HG03460 (cell line): ENCODE measurements around the gene NRL.
"Not testable (repeated sequence)": the region's sequence is repeated elsewhere in the genome, so short reads cannot be mapped to it uniquely, and the experiment has no call there.

Experiments
- ATAC-seq: cut with Tn5 transposase; IDR thresholded peaks from one replicate; pipeline ENCODE4 v1.9.1; 2021; ENCODE audit not compliant: unreplicated experiment

Gene NRL

DNA sequence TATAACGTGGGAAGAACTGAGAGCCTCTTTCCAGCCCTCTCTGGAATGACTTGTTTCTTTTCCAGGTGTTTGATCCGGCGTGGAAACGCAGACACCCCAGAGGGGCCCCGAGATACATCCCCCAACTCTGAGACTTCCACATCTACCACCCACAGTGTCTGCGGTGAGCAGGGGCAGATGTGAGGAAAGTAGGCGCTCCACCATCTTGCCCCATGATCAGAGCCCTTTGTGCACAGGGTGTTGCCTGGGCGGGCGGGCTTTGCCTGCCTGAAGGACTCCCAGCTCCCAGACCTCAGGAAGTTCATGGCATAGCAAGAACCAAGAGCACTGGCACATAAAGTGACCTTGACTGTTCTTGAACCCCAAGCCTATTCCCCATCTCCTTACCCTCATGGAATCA, 60.1 kb downstream of the NRL start:
- ATAC-seq: no peak

DNA sequence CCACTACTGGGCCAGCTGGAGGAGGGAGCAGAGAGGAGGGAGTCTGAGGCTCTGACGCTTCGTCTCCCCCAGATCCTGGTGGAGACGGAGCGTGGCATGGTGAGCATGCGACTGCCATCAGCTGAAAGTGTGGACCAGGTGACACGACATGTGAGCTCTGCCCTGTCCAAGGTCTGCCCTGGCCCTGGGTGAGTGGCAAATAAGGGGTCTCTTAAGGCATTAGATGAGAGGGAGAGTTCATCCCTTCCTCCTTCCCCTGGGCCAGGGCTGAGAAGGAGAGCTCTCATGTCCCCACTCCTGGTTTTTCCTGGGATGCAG, 60.5 kb downstream of the NRL start:
- ATAC-seq: no peak

DNA sequence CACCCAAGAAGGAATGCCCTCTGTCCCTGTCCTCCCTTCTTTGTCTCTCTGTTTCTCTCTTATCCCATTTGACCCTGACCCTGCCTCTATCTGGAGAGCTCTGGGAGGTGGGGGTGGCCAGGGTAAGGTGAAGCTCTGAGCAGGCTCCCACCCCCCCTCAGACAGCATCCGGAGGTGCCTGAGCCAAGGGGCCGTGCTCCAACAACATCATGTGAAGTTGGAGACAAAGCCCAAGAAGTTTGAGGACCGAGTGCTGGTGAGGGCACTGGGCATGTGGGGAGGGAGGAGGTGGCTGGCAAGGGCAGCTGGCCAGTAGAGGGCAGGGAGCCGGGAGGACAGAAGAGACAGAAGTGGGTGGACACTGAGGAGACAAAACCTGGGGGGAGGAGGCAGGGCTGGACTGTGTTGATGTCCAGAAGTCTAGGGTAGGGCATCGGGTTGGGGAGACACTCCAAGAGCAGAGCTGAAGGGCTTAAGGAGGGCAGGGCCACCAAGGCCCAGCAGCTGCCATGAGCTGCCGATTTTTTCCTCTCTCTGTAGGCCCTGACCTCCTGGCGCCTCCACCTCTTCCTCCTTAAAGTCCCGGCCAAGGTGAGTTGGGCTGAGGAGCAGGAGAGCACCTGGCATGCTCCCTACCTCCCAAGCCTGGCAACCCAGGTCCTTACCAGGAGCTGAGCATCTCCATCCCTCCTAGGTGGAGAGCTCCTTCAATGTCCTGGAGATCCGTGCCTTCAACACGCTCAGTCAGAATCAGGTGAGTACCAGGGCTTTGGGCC, 61.0 kb downstream of the NRL start:
- ATAC-seq: no peak

DNA sequence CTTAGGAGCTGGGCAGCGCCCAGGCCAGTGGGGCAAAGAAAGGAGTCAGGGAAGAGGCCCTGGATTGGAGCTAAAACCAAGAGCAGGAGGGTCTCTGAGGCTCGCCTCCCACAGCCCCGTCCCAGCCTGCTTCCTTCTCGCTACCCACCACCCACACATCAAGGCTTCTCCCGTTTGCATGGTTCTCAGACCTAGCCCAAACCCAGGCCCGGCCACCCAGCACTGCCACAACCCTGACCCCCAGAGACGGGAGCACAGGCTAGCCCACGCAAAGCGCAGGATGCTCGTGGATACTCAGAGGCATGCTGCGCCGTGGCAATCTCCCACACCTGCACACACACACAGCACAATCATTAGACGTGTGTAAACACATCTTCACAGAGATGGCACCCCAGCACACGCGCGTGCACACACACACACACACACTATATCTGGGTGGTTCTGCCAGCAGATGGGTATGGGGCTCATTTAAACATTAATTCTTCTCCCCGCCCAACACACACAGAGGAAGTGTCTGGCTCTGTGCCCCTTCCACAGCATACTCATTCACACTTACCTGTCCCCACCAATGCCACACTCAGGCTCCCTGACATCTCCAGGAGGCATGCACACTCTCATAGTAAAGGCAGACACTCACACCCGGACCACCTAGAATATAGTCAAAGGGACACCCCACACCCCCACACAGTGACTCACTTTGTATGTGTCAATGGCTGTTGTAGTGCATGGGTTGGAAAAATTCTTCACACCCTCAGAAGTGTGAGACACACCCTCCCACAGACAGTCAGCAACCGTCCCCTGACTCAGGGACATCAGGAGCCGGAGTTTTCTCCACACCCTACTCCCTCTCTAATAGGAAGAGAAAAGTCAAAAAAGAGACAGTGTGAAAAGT, 61.8 kb downstream of the NRL start:
- ATAC-seq: no peak

DNA sequence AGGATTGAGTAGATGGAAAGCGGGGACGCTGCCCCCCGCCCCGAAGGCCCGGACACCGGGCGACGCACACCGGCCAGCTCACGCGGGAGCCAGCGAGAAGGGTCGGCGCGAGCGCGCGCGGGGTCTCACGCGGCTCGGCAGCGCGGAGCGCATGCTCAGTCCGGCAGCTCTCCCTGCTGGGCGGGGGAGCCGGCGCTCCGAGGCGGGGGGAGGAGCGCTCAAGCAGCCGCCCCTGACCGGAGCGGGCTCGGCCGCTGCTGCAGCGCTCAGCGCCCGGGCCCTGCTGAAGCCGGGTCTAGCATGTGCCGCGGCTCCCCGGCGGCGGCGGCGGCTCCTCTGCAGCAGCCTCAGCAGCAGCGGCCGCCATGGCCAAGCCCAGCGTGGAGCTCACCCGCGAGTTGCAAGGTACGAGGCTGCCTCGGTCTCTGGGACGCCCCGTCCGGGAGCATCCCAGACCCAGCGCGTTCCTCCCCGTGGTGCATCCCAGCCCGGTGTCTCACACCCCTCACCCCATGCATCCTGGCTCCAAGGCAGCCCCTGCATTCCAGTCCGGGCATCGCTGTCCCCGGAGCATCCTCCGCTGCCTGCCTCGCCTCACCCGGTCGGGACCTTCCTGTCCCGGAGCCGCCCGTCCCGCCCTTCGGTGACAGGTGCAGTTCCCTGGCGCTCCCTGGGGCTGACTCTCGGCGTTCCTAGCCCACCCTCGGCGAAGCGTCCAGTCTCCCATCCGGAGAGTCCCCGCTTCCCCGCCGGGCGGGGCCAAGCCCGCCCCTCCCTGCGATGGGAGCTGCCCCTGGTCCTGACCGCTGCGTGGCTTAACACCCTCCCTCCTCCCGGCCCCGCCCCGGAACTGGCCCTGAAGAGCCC, 62.7 kb downstream of the NRL start, which contains the start of gene CARMIL3:
Gene CARMIL3 (plus strand): TSS at position 221 of the 867 bp plus-strand sequence. CDS start 145 bp downstream, at position 366.
- peak; percentile 69 for ATAC-seq

DNA sequence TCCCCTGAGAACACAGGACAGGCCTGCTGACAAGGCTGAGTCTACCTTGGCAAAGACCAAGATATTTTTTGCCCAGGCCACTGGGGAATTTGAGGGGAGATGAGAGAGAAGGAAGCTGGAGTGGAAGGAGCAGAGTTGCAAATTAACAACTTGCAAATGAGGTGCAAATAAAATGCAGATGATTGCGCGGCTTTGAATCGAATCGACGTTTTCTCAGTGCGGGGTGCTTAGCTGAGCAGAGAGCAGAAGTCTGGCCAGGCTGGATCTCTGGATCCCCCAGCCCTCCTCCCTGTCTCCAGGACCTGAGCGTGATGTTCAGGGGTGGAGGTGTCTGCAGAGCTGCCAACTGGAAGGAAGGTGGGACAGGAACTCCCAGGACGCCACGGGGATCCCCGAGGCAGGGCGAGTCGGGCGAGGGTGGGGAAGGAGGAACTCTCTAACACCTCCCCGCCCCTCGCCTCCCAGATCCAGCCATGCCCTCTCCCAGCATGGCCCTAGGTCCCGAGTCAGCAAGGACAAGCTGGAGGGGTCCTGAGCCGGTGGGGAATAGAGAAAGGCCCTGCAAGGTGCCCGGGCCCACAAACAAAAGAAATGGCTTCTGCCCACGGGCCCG, 63.5 kb downstream of the NRL start:
- ATAC-seq: no peak

DNA sequence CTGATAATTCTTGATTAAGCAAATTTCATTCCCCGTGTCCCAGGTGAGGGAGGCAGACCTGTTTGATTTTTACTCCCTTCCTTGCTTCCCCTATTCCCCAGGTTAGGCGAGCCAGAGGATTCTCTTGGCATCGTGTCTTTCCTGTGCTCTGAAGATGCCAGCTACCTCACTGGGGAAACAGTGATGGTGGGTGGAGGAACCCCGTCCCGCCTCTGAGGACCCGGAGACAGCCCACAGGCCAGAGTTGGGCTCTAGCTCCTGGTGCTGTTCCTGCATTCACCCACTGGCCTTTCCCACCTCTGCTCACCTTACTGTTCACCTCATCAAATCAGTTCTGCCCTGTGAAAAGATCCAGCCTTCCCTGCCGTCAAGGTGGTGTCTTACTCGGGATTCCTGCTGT, 64.0 kb downstream of the NRL start:
- not testable (repeated sequence) for ATAC-seq

DNA sequence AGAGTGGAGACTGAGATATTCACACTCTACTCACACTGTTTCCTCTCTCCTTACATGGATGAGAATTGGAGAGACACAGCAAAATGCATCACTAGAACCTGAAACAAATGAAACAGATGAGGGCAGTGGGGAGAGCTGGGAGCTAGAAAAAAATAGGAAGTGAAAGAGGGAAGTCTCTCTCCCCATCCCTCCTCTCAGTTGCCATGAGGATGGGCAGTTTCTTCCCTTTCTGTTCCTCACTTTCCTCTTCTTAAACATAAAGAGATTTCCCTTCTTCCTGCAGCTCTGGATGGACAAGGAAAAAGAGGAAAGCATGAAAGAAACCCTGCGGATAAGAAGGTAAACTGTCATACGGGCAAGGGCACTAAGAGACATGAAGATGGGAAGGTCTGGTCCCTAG, 65.7 kb downstream of the NRL start:
- not testable (repeated sequence) for ATAC-seq

DNA sequence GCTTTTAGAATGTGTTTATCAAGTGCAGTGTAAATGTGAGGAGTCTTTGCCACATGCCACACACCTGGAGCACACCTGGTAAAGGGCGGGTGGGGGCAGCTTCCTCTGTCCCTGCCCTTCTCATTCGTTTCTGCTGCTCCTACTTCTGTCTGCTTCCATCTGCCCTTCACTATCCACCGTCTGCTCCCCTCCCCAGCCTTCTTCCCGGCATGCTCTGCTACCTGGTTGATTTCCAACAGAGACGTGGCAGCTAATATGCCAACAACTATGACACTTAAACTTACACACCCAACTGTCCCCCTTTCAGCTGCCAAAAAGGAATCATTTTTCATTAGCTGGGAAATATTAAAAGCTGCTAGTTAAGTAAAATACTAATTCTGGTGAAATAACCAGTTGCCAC, 72.0 kb downstream of the NRL start:
- ATAC-seq: no peak

DNA sequence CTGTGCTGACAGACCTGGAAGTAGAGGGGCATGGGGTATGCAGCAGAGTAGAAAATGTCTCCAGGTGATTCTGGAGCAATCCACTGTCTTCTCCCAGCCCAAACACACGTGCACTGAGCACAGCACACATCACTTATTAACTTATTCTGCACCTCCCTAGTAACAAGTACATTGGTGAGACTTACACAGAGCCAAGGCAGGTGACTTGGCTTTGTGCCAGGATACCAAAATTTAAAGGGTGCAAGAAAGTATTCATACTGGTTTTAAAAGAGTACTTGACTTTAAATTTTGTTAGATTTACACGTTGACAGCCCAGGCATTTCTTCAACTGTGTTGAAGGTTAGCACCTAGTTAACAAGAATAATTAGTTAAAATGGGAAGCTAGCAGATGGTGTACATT, 74.1 kb downstream of the NRL start:
- ATAC-seq: no peak

DNA sequence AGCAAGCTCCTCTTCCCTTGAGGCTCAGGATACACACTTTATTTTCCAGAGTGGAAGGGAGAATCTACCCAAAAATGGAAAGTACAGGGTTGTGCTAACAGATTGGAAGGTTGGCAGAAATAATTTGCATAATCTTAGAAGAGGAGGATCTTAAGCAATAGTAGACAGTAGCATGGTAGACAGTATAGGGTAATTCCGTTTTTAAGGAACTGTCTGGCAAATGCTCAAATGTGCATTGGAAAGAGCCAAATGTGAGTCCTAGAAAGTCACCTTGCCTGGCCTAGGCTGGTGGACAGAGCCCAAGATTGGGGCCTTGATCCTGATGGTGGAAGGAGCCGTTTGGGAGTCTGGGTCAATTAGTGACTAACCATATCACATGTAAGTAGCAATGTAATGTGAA, 76.1 kb downstream of the NRL start:
- no peak for ATAC-seq

DNA sequence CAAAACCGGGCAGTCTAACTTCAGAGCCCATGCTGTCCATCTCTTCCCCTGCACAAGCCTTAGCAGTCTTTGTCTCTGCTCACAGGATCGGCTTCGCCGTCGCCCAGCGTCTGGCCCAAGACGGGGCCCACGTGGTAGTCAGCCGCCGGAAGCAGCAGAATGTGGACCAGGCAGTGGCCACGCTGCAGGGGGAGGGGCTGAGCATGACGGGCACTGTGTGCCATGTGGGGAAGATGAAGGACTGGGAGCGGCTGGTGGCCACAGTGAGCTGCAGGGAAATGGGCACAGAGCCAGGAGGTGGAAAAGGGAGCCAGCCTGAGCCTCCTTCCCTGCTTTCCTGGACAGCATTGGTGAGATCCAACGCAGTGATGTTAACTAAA, 77.1 kb downstream of the NRL start:
- no peak for ATAC-seq

DNA sequence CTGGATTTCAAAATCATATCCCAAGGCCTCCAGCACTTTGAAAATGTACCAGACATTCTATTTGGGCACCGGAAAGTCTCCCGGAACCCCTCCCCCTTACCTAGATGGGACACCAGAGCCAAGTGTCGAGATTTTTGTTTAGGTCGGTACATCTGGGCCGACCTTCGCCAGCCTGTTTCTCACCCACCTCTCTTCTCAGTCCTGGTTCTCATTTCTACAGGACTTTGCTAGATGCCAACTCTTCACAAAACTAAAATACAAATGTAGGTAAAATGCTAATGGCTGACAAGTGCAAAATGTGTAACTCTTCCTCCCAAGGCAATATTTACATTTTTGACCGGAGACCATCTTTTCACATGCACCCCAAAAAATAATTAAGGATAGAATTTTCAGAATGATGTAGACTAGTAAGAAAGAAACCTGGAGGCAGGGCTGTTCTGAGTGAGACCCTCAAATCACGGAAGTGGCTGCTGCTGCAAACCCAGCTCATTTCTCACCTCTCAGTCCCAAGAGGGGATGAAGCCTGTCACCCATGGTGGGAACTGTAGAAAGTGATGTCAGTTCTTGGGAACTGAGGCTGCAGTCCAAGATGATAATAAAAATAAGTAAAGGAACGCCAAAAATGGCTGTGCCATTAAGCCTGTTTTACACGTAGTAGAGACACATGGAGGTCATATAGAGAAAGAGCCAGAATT, 77.6 kb downstream of the NRL start:
- peak; percentile 7 for ATAC-seq

DNA sequence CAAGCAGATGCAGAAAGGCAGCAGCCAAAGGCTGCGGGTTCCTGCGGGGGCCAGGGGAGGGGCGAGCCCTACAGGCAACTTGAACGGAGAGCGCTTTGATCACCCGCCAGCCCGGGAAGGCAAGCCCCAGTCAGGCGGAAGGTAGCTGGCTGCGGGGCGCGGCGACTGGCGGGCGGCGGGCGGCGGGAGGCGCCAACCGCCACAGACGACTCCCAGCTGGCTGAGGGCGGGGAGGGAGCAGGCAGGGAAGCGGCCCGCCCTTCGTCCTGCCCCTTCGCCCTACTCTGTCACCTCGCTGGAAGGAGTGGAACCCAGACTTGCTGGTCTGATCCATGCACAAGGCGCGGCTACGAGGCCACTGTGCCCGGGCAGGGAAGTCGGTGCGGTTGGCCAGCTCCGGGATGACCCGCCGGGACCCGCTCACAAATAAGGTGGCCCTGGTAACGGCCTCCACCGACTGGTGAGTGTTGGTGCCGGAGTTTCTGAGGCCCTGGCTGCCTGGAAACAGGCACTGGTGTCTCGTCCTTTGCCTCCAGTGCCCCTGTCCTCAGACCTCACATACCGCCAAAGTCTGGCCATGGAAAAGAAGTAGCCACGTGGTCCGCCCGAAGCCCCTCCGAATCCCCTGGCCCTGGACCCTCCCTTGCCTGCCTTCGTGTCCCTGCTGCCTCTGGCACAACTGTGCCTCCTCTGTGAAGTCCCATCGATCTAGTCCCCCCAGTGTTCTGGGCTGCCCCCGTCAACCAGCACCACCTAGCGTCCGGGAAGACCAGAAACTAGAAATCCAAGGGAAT, 78.4 kb downstream of the NRL start:
- ATAC-seq: peak; percentile 74

DNA sequence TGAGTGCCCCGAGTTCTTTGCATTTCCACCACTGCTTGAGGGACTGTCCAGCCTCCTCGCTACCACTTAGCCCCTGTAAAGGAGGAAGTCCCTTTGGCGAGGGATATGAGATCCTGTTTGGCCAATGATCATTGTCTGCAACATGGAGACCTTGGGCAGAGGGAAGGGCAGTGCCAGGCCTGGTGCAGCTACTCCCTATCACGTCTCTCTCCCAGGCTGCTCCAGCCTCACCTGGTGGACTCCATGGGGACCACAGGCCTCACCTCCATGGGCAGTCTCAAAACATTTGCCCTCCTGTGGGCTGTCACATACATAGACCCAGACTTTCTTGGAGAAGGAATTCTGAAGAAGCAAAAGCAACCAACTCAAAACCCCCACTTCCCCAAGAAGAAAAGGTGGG, 79.0 kb downstream of the NRL start:
- peak; percentile 5 for ATAC-seq

DNA sequence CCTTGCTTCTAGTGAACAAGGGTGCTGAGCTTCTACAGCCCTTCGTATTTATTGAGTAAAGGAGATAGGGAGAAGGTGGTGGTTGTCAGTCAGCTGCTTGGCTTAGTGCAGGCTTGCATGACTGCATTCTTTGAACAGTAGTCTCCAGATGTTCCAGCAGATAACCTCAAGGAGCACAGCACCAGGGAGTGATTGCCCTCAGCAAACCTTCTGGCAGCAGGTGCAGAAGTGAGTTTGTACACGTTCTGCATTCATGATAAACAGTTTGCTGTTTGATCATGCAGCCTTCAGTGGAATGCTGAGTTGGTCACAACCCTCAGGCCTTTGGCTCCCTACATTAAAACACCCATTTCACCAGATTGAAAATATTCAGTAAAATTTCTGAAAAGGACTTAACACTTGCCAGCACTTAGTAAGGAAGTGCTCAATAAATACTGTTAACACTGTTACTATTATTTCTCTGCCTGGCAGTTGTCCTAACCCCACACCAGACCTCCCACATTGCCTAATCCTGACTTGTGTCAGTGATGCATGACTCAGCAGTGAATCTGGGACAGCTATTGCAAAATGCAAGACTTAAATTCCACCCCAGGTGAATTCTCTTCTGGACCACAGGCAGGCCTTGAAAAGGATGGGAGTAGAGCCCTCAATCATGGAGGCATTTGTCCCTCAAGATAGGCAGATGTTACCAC, 81.9 kb downstream of the NRL start:
- ATAC-seq: no peak

DNA sequence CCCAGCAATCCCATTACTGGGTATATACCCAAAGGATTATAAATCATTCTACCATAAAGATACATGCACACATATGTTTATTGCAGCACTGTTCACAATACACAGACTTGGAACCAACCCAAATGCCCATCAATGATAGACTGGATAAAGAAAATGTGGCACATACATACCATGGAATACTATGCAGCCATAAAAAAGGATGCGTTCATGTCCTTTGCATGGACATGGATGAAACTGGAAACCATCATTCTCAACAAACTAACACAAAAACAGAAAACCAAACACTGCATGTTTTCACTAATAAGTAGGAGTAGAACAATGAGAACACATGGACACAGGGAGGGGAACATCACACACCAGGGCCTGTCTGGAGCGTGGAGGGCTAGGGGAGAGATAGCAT, 83.4 kb downstream of the NRL start:
- ATAC-seq: not testable (repeated sequence)

DNA sequence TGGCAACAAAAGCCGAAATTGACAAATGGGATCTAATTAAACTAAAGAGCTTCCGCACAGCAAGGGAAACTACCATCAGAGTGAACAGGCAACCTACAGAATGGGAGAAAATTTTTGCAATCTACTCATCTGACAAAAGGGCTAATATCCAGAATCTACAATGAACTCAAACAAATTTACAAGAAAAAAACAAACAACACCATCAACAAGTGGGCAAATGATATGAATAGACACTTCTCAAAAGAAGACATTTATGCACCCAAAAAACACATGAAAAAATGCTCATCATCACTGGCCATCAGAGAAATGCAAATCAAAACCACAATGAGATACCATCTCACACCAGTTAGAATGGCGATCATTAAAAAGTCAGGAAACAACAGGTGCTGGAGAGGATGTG, 85.1 kb downstream of the NRL start:
- not testable (repeated sequence) for ATAC-seq
